Prostate gland (tissue), 2 donors: ENCODE results near the gene SLC2A2.

Experiments used
- CTCF ChIP-seq, 4 experiments: fragments of 200-600 bp in 2 of 4; fragments of 450-650 bp in 2 of 4; sonication (generic) in 2 of 4; IDR thresholded peaks; 1 replicate in 3 of 4; 2 replicates in 1 of 4; pipeline ENCODE4 v1.5.1; 2016 to 2019; ENCODE audit warnings: antibody characterized with exemption in 4 of 4, mild to moderate bottlenecking in 2 of 4, moderate library complexity in 2 of 4
- POLR2A ChIP-seq: fragments of 450-650 bp; IDR thresholded peaks from one replicate; pipeline ENCODE4 v1.6.1; 2016; ENCODE audit warnings: antibody characterized with exemption, mild to moderate bottlenecking
- POLR2AphosphoS5 ChIP-seq: sonication (generic); formaldehyde crosslinking; IDR thresholded peaks from one replicate; pipeline ENCODE4 v1.6.1; 2017; ENCODE audit warnings: antibody characterized with exemption

GRCh38 chr3:171023566-171023965 lies 3.0 kb downstream of the SLC2A2 start:
- TF ChIP-seq CTCF (IDR thresholded peaks at IDR 0.05), result no peak
- no peak for TF ChIP-seq POLR2A
- no peak for TF ChIP-seq POLR2AphosphoS5
